K562 (cell line): ENCODE data around the gene ZC3H12A. TPM values are rescaled to one million over a fixed set of nuclear protein-coding genes. Genes with fewer than 3 reads are reported as not detected.

Experiments
- GATAD2A ChIP-seq: fragments of 450-650 bp; IDR thresholded peaks from 2 replicates; pipeline ENCODE4 v1.6.1; 2017
- NCOA1 ChIP-seq: fragments of 450-650 bp; IDR thresholded peaks from 2 replicates; pipeline ENCODE4 v1.6.1; 2016; ENCODE audit warnings: low read depth
- YBX1 ChIP-seq: fragments of 450-650 bp; IDR thresholded peaks from 2 replicates; pipeline ENCODE4 v1.7.1; 2016; ENCODE audit warnings: mild to moderate bottlenecking
- ZNF407 ChIP-seq: fragments of 450-650 bp; IDR thresholded peaks from 2 replicates; pipeline ENCODE4 v1.6.1; 2016; ENCODE audit warnings: low read depth
- polyA plus RNA-seq, 8 experiments: library from polyadenylated mRNA; depleted of rRNA in 4 of 8; stranded (reverse) in 5 of 8; unstranded in 3 of 8; fragments of >200 nt; fragmentation: Nextera tagmentation in 2 of 8; fragmentation: Illumina TruSeq in 1 of 8; extraction: Ambion mirVana in 2 of 8; extraction: Trizol in 1 of 8; gene quantifications; 2 replicates each; pipeline versions ENCODE4 v1.2.1 to v1.2.3, GENCODE V29; 2011 to 2014; ENCODE audit warnings: inconsistent platforms in 1 of 8, missing spikeins in 1 of 8
- total RNA-seq, 7 experiments: library from RNA; depleted of rRNA in 6 of 7; stranded (reverse); fragments of >200 nt in 6 of 7; fragmentation: Illumina TruSeq in 2 of 7; extraction: Trizol in 2 of 7; gene quantifications; 2 replicates each; pipeline versions ENCODE4 v1.2.1 to v1.2.3, GENCODE V29; 2011 to 2021; ENCODE audit warnings: low replicate concordance in 1 of 7

The ZC3H12A gene
- total and polyA plus RNA-seq, 9 of the 15 experiments (the other 6 are each of a cell fraction or from before 2014, with no cell fraction given), result 0.14 to 9.4 (median 6.7) TPM

GRCh38 chr1:37474046-37474696 is at the start of gene ZC3H12A (continued):
- no peak for TF ChIP-seq ZNF407
- no peak for TF ChIP-seq NCOA1
- TF ChIP-seq YBX1, result no peak
- TF ChIP-seq GATAD2A, result no peak
